HG03066 (cell line): ENCODE measurements around the gene GPR148.

Source experiments
- ATAC-seq: cut with Tn5 transposase; IDR thresholded peaks from one replicate; pipeline ENCODE4 v1.9.1; 2021; ENCODE audit warnings: low read depth; ENCODE audit not compliant: unreplicated experiment

GPR148 gene

GRCh38 chr2:130749078-130749477 lies 20.2 kb downstream of the GPR148 start:
- no peak for ATAC-seq

- ATAC-seq = no peak
Measured at GRCh38 chr2:130749641-130750040, 20.8 kb downstream of the GPR148 start.

GRCh38 chr2:130754811-130755210 lies 25.9 kb downstream of the GPR148 start:
- ATAC-seq = no peak

GRCh38 chr2:130755256-130756052 lies 26.6 kb downstream of the GPR148 start, which contains the start of gene AMER3:
AMER3 (plus strand) TSS chr2:130755540; CDS start chr2:130762073, 6,533 bp downstream.
- no peak for ATAC-seq

- ATAC-seq = no peak
Measured at GRCh38 chr2:130756053-130756873, 27.4 kb downstream of the GPR148 start.

- ATAC-seq = no peak
Measured at GRCh38 chr2:130756874-130757668, 28.2 kb downstream of the GPR148 start.

GRCh38 chr2:130759906-130760753 lies 31.3 kb downstream of the GPR148 start:
- no peak for ATAC-seq

- no peak for ATAC-seq
Measured at GRCh38 chr2:130760754-130761751, 32.2 kb downstream of the GPR148 start.

GRCh38 chr2:130762031-130762909 lies 33.4 kb downstream of the GPR148 start:
- no peak for ATAC-seq

GRCh38 chr2:130762910-130763385 lies 34.1 kb downstream of the GPR148 start:
- ATAC-seq = no peak

GRCh38 chr2:130763405-130763804 lies 34.5 kb downstream of the GPR148 start:
- ATAC-seq = no peak

- ATAC-seq = no peak
Measured at GRCh38 chr2:130764035-130764820, 35.4 kb downstream of the GPR148 start.

- ATAC-seq = no peak
Measured at GRCh38 chr2:130764821-130765115, 35.9 kb downstream of the GPR148 start.

GRCh38 chr2:130765464-130765863 lies 36.6 kb downstream of the GPR148 start:
- no peak for ATAC-seq

GRCh38 chr2:130766037-130766436 lies 37.2 kb downstream of the GPR148 start:
- no peak for ATAC-seq

- no peak for ATAC-seq
Measured at GRCh38 chr2:130766711-130767407, 38.0 kb downstream of the GPR148 start.

GRCh38 chr2:130767408-130767775 lies 38.5 kb downstream of the GPR148 start:
- no peak for ATAC-seq
